OCI-LY7 (cell line): Measurements from ENCODE around the gene KLK3.

Experiments
- EZH2phosphoT487 ChIP-seq: fragments of 200-600 bp; sonication (generic); IDR thresholded peaks from 2 replicates; pipeline ENCODE4 v1.6.1; 2018; ENCODE audit warnings: low read depth, borderline replicate concordance, mild to moderate bottlenecking, mixed run types, antibody characterized with exemption, low read length, moderate library complexity, mixed read lengths
- TF ChIP-seq, protein P1 (sequence below): fragments of 200-600 bp; sonication (generic); conservative IDR thresholded peaks from 2 replicates; pipeline ENCODE4 v1.5.1; 2014; ENCODE audit warnings: mild to moderate bottlenecking, antibody characterized with exemption, low read length, moderate library complexity, mixed read lengths

DNA sequence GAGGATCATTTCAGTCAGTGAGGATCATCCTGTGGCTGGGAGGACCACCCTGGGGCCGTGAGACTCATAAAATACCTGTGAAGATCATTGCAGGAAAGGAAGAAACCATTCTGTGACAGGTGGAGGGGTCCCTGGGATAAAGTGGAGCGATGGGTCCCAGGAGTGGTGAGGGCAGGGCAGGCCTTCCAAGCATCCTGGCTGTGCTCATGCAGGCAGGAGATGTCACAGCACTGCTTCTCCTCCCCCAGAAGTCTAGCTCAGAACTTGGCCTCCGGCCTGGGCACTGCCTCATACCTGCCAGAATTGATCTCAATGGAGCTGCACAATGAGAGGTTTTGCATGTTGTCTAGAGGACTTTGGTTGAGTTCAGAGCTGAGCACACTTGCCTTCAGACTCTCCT, 42.2 kb upstream of the KLK3 start:
- TF ChIP-seq, protein P1, sequence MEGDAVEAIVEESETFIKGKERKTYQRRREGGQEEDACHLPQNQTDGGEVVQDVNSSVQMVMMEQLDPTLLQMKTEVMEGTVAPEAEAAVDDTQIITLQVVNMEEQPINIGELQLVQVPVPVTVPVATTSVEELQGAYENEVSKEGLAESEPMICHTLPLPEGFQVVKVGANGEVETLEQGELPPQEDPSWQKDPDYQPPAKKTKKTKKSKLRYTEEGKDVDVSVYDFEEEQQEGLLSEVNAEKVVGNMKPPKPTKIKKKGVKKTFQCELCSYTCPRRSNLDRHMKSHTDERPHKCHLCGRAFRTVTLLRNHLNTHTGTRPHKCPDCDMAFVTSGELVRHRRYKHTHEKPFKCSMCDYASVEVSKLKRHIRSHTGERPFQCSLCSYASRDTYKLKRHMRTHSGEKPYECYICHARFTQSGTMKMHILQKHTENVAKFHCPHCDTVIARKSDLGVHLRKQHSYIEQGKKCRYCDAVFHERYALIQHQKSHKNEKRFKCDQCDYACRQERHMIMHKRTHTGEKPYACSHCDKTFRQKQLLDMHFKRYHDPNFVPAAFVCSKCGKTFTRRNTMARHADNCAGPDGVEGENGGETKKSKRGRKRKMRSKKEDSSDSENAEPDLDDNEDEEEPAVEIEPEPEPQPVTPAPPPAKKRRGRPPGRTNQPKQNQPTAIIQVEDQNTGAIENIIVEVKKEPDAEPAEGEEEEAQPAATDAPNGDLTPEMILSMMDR: no peak
- TF ChIP-seq EZH2phosphoT487: no peak
